ENCODE measurements around the gene TTLL4.

The TTLL4 gene

GRCh38 chr2:218718058-218718457, 7.4 kb downstream of the TTLL4 start:
- no peak for DNase-seq

GRCh38 chr2:218719457-218719856, 8.8 kb downstream of the TTLL4 start:
- DNase-seq = no peak

- no peak for DNase-seq
These were observed 9.7 kb downstream of the TTLL4 start for GRCh38 chr2:218720048-218721041.

GRCh38 chr2:218721488-218721887, 10.9 kb downstream of the TTLL4 start:
- DNase-seq = no peak

- DNase-seq = no peak
These were observed 11.3 kb downstream of the TTLL4 start for GRCh38 chr2:218721934-218722333.

GRCh38 chr2:218722419-218722818, 11.8 kb downstream of the TTLL4 start:
- DNase-seq = no peak

- no peak for DNase-seq
These were observed 12.5 kb downstream of the TTLL4 start for GRCh38 chr2:218722876-218723785.

- DNase-seq = no peak
These were observed 15.5 kb downstream of the TTLL4 start for GRCh38 chr2:218726004-218726574.

- DNase-seq = no peak
These were observed 17.0 kb downstream of the TTLL4 start for GRCh38 chr2:218727502-218728165.

- DNase-seq = no peak
These were observed 19.0 kb downstream of the TTLL4 start for GRCh38 chr2:218729640-218730039.

GRCh38 chr2:218732052-218732760, 21.6 kb downstream of the TTLL4 start:
- no peak for DNase-seq

GRCh38 chr2:218732761-218733158, 22.1 kb downstream of the TTLL4 start:
- DNase-seq = no peak

GRCh38 chr2:218733171-218734021, 22.8 kb downstream of the TTLL4 start:
- DNase-seq = no peak

- DNase-seq = no peak
These were observed 23.7 kb downstream of the TTLL4 start for GRCh38 chr2:218734190-218734975.

GRCh38 chr2:218736531-218736930, 25.9 kb downstream of the TTLL4 start:
- DNase-seq = no peak

- DNase-seq = no peak
These were observed 32.4 kb downstream of the TTLL4 start for GRCh38 chr2:218743068-218743467.

GRCh38 chr2:218744615-218745014, 34.0 kb downstream of the TTLL4 start:
- DNase-seq = no peak

- DNase-seq = no peak
These were observed 34.5 kb downstream of the TTLL4 start for GRCh38 chr2:218745160-218745558.

- no peak for DNase-seq
These were observed 35.2 kb downstream of the TTLL4 start for GRCh38 chr2:218745559-218746469.

Measured in effector CD8-positive, alpha-beta T cell (primary cell).